ENCODE results near the gene STK39. TPM values are rescaled to one million over a fixed set of nuclear protein-coding genes. Genes with fewer than 3 reads are reported as not detected.

Gene STK39
- total and polyA plus RNA-seq, 2 of the 4 experiments (the other 2 are of a cell fraction): 11.8 to 16.4 TPM

DNA sequence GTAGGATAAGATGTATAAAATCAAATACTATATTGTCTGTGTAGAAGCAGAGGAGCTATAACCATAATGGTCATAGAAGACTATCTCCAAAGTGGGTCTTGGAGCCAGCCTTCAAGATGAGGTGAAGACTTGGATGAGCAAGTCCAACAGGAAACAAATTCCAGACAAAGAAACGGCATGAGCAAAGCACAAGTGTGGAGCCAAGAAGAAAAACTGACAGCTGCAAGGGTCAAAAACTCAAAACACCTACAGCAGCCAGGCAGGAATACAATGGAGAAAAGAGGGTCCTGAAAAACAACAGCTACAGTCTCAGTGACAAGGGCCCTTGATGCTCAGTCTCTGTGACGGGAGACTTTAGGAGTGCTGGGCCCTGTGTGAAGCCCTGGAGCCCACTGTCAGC is 102.4 kb downstream of the STK39 start:
- H2AFZ ChIP-seq (replicated peaks; ENCODE audit: low read length, poor library complexity): no peak overlapping the region
- intact Hi-C loops (cut with micrococcal nuclease) (no loop called here), in situ Hi-C loops (cut with MboI; ENCODE audit: low sequenced_read_pairs) (loop anchor here (25.0 kb wide), 1 partner anchor 742 kb away; the partner anchor contains the start of gene SPC25), dilution Hi-C loops (cut with HindIII; ENCODE audit: low sequenced_read_pairs, unreplicated experiment) (no loop called here)
- ATAC-seq (ENCODE audit: low read depth) (no peak), DNase-seq (no peak)
- H3K9me3 ChIP-seq (ENCODE audit: control insufficient read depth, insufficient read depth, low read length): no peaks in the 10 kb centered on the region
- H3K9ac ChIP-seq (ENCODE audit: low read depth, low read length): no peak overlapping the region
- H4K20me1 ChIP-seq (ENCODE audit: insufficient read depth, low read length): no peaks in the 10 kb centered on the region
- no peak overlapping the region for H2AK9ac ChIP-seq (replicated peaks; ENCODE audit: low read depth, low read length, poor library complexity)
- H3K4ac ChIP-seq (ENCODE audit: low read depth, low read length): no peak overlapping the region
- no peak overlapping the region for H3K56ac ChIP-seq (ENCODE audit: extremely low read depth, insufficient read depth, low read length)
- no peak overlapping the region for H2BK120ac ChIP-seq (ENCODE audit: low read depth, low read length)
- no peak overlapping the region for H2BK20ac ChIP-seq (ENCODE audit: low read depth, low read length)
- POLR2A ChIA-PET (ENCODE audit: unreplicated experiment): no interaction called here
- no TSS peak for BruUV-seq (replicated peaks)
- no peak overlapping the region for H4K8ac ChIP-seq (ENCODE audit: low read depth in 2 of 2, low read length in 2 of 2)
- H3K36me3 ChIP-seq (ENCODE audit: control insufficient read depth, insufficient read depth, low read length): peaks cover 4% of the 10 kb centered on the region
- H3K14ac ChIP-seq (replicated peaks; ENCODE audit: low read depth, low read length): no peak overlapping the region
- TF ChIP-seq FOS (IDR thresholded peaks at IDR 0.05; ENCODE audit: low read depth, low read length) (no peak), POLR2A (IDR thresholded peaks at IDR 0.05; ENCODE audit: low read depth, low read length) (no peak), CHD1 (IDR thresholded peaks at IDR 0.05; ENCODE audit: low read depth, low read length) (no peak), MAFK (IDR thresholded peaks at IDR 0.05; ENCODE audit: low read depth, low read length) (no peak), MXI1 (IDR thresholded peaks at IDR 0.05; ENCODE audit: borderline replicate concordance, low read depth, low read length) (no peak)
- TF ChIP-seq, protein P1, sequence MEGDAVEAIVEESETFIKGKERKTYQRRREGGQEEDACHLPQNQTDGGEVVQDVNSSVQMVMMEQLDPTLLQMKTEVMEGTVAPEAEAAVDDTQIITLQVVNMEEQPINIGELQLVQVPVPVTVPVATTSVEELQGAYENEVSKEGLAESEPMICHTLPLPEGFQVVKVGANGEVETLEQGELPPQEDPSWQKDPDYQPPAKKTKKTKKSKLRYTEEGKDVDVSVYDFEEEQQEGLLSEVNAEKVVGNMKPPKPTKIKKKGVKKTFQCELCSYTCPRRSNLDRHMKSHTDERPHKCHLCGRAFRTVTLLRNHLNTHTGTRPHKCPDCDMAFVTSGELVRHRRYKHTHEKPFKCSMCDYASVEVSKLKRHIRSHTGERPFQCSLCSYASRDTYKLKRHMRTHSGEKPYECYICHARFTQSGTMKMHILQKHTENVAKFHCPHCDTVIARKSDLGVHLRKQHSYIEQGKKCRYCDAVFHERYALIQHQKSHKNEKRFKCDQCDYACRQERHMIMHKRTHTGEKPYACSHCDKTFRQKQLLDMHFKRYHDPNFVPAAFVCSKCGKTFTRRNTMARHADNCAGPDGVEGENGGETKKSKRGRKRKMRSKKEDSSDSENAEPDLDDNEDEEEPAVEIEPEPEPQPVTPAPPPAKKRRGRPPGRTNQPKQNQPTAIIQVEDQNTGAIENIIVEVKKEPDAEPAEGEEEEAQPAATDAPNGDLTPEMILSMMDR (conservative IDR thresholded peaks at IDR 0.05; ENCODE audit: low read depth, low read length): no peak
- no peak overlapping the region for H3K4me2 ChIP-seq (ENCODE audit: low read depth, low read length)
- H3K79me1 ChIP-seq (ENCODE audit: low read depth in 1 of 2, low read length in 2 of 2): peaks cover 15 to 41% of the 10 kb centered on the region in 2 experiments
- H3K27ac ChIP-seq (ENCODE audit: insufficient read depth, low read length): no peak overlapping the region
- peaks cover 12% of the 10 kb centered on the region for H3K9me1 ChIP-seq (ENCODE audit: insufficient read depth, low read length)
- H3K4me1 ChIP-seq (ENCODE audit: control insufficient read depth, insufficient read depth, low read length): peaks cover 5% of the 10 kb centered on the region
- no peak overlapping the region for H3K4me3 ChIP-seq (ENCODE audit: insufficient read depth, low read depth, low read length)
- no peak overlapping the region for H4K91ac ChIP-seq (ENCODE audit: insufficient read depth, low read depth, low read length)
- CTCF ChIA-PET: interaction anchor here (1.1 kb wide), 1 partner anchor 9 kb away, joined by 4 read pairs; no protein-coding TSS in a partner anchor
- no CpG with 5 or more reads among the region's 2 CpGs for WGBS, 2 experiments (ENCODE audit: extremely low coverage in 2 of 2, insufficient read length in 1 of 2)
- H3K27me3 ChIP-seq (ENCODE audit: control insufficient read depth, insufficient read depth, low read length): no peaks in the 10 kb centered on the region
- H4K5ac ChIP-seq (ENCODE audit: low read depth, low read length): no peak overlapping the region
- no peak overlapping the region for H2BK15ac ChIP-seq (ENCODE audit: low read depth, low read length)
- H3K18ac ChIP-seq (ENCODE audit: low read depth, low read length): no peak overlapping the region
- no peak overlapping the region for H2AK5ac ChIP-seq (ENCODE audit: low read depth, low read length)
- no peak overlapping the region for H3K23ac ChIP-seq (ENCODE audit: low read depth, low read length)
- H2BK5ac ChIP-seq (ENCODE audit: low read depth, low read length, poor library complexity, severe bottlenecking): no peak overlapping the region
